Neural progenitor cell (in vitro differentiated cells): ENCODE results near the gene LPP. TPM values are rescaled to one million over a fixed set of nuclear protein-coding genes. Genes with fewer than 3 reads are reported as not detected.

ENCODE experiments used
- DNase-seq: peaks from one replicate; pipeline ENCODE4 v3.0.0-alpha.2; 2016; ENCODE audit warnings: low spot score
- H2AFZ ChIP-seq: fragments of 200-600 bp; sonication (generic); replicated peaks from 2 replicates; pipeline ENCODE4 v1.6.1; 2016; ENCODE audit warnings: antibody characterized with exemption
- H3F3A ChIP-seq: fragments of 200-600 bp; sonication (generic); 2 replicates; pipeline ENCODE4 v1.6.1; 2016; ENCODE audit warnings: antibody characterized with exemption, low read depth
- H3K27ac ChIP-seq: fragments of 200-600 bp; sonication (generic); 2 replicates; pipeline ENCODE4 v1.5.1; 2016; ENCODE audit warnings: mild to moderate bottlenecking
- H3K27me3 ChIP-seq: fragments of 200-600 bp; sonication (generic); 2 replicates; pipeline ENCODE4 v1.6.1; 2016; ENCODE audit warnings: mild to moderate bottlenecking, moderate library complexity
- H3K36me3 ChIP-seq: fragments of 200-600 bp; sonication (generic); 2 replicates; pipeline ENCODE4 v1.5.1; 2016
- H3K4me1 ChIP-seq: fragments of 200-600 bp; sonication (generic); 2 replicates; pipeline ENCODE4 v1.6.1; 2016; ENCODE audit warnings: mixed run types
- H3K4me2 ChIP-seq: fragments of 200-600 bp; sonication (generic); 2 replicates; pipeline ENCODE4 v1.6.1; 2016
- H3K4me3 ChIP-seq: fragments of 200-600 bp; sonication (generic); 2 replicates; pipeline ENCODE4 v1.5.1; 2016
- H3K79me2 ChIP-seq: fragments of 200-600 bp; sonication (generic); 2 replicates; pipeline ENCODE4 v1.6.1; 2016; ENCODE audit warnings: low read depth
- H3K9ac ChIP-seq: fragments of 200-600 bp; sonication (generic); 2 replicates; pipeline ENCODE4 v1.6.1; 2016
- H3K9me3 ChIP-seq: fragments of 200-600 bp; sonication (generic); 2 replicates; pipeline ENCODE4 v1.5.1; 2016; ENCODE audit warnings: low read depth
- H4K20me1 ChIP-seq: fragments of 200-600 bp; sonication (generic); 2 replicates; pipeline ENCODE4 v1.6.1; 2016; ENCODE audit warnings: low read depth
- H3K27ac Mint-ChIP-seq: 3 replicates; pipeline ENCODE4 v1.8.0; 2021; ENCODE audit warnings: mixed read lengths
- H3K27me3 Mint-ChIP-seq: 2 replicates; pipeline ENCODE4 v1.8.0; 2022; ENCODE audit warnings: low read depth, mild to moderate bottlenecking, inconsistent platforms, moderate library complexity, mixed read lengths; ENCODE audit not compliant: insufficient read depth
- H3K36me3 Mint-ChIP-seq: 3 replicates; pipeline ENCODE4 v1.8.0; 2021; ENCODE audit warnings: mixed read lengths
- H3K4me1 Mint-ChIP-seq: 3 replicates; pipeline ENCODE4 v1.8.0; 2021; ENCODE audit warnings: mixed read lengths
- H3K4me3 Mint-ChIP-seq: 3 replicates; pipeline ENCODE4 v1.8.0; 2021; ENCODE audit warnings: mild to moderate bottlenecking, moderate library complexity, mixed read lengths
- H3K9me3 Mint-ChIP-seq: 3 replicates; pipeline ENCODE4 v1.8.0; 2020; ENCODE audit warnings: mixed read lengths
- CTCF ChIP-seq: fragments of 200-600 bp; sonication (generic); IDR thresholded peaks from 2 replicates; pipeline ENCODE4 v1.5.1; 2017; ENCODE audit warnings: antibody characterized with exemption, mild to moderate bottlenecking
- EZH2 ChIP-seq: fragments of 200-600 bp; sonication (generic); IDR thresholded peaks from 2 replicates; pipeline ENCODE4 v1.6.1; 2017; ENCODE audit warnings: antibody characterized with exemption, mild to moderate bottlenecking, moderate library complexity
- EZH2phosphoT487 ChIP-seq: fragments of 200-600 bp; sonication (generic); IDR thresholded peaks from 2 replicates; pipeline ENCODE4 v1.6.1; 2017; ENCODE audit warnings: antibody characterized with exemption
- total RNA-seq: library from RNA; depleted of rRNA; stranded (reverse); fragments of >200 nt; gene quantifications from 2 replicates; pipeline ENCODE4 v1.2.3, GENCODE V29; 2015; ENCODE audit warnings: low replicate concordance

The LPP gene
- total RNA-seq, 1 donor from 2014 or later: 18.9 TPM

GRCh38 chr3:188370081-188370830, 216.3 kb downstream of the LPP start:
- Mint-ChIP-seq H3K27me3 (peaks cover 8% of the 10 kb centered on the region), H3K27ac (no peak overlapping the region)
- H3K79me2 ChIP-seq: no peaks in the 10 kb centered on the region

GRCh38 chr3:188378786-188379185, 224.8 kb downstream of the LPP start:
- no peaks in the 10 kb centered on the region for H3F3A ChIP-seq
- H2AFZ ChIP-seq: no peak overlapping the region
- no peak for DNase-seq
- Mint-ChIP-seq H3K4me3 (no peak overlapping the region), H3K27ac (no peak overlapping the region), H3K9me3 (peaks cover 39% of the 10 kb centered on the region), H3K27me3 (no peaks in the 10 kb centered on the region), H3K4me1 (no peaks in the 10 kb centered on the region), H3K36me3 (peaks cover 12% of the 10 kb centered on the region)
- H3K27me3 ChIP-seq: no peaks in the 10 kb centered on the region
- H3K9ac ChIP-seq: no peak overlapping the region
- no peaks in the 10 kb centered on the region for H3K36me3 ChIP-seq
- H3K4me2 ChIP-seq: no peak overlapping the region
- no peaks in the 10 kb centered on the region for H4K20me1 ChIP-seq
- H3K79me2 ChIP-seq: no peaks in the 10 kb centered on the region
- TF ChIP-seq EZH2phosphoT487 (no peak), EZH2 (no peak), CTCF (no peak)
- no peak overlapping the region for H3K27ac ChIP-seq
- H3K4me3 ChIP-seq: no peak overlapping the region
- H3K9me3 ChIP-seq: no peaks in the 10 kb centered on the region
- H3K4me1 ChIP-seq: no peaks in the 10 kb centered on the region

More at GRCh38 chr3:188370081-188370830, 216.3 kb downstream of the LPP start:
- DNase-seq: no peak
- Histone ChIP-seq H3K4me3 (no peak overlapping the region), H3K9ac (no peak overlapping the region), H3F3A (peaks cover 3% of the 10 kb centered on the region), H3K4me2 (no peak overlapping the region), H4K20me1 (no peaks in the 10 kb centered on the region), H2AFZ (no peak overlapping the region), H3K4me1 (no peaks in the 10 kb centered on the region), H3K27ac (no peak overlapping the region), H3K27me3 (no peaks in the 10 kb centered on the region), H3K36me3 (no peaks in the 10 kb centered on the region), H3K9me3 (no peaks in the 10 kb centered on the region)
- H3K36me3 Mint-ChIP-seq: peaks cover 3% of the 10 kb centered on the region
- peaks cover 11% of the 10 kb centered on the region for H3K9me3 Mint-ChIP-seq
- no peak overlapping the region for H3K4me3 Mint-ChIP-seq
- TF ChIP-seq EZH2 (no peak), EZH2phosphoT487 (no peak), CTCF (no peak)
- H3K4me1 Mint-ChIP-seq: peaks cover 13% of the 10 kb centered on the region

- Mint-ChIP-seq H3K4me3 (no peak overlapping the region), H3K27me3 (peaks cover 2% of the 10 kb centered on the region), H3K4me1 (no peaks in the 10 kb centered on the region), H3K27ac (no peak overlapping the region), H3K36me3 (peaks cover 12% of the 10 kb centered on the region), H3K9me3 (peaks cover 31% of the 10 kb centered on the region)
- no peaks in the 10 kb centered on the region for H3K27me3 ChIP-seq
- H3K9me3 ChIP-seq: no peaks in the 10 kb centered on the region
- TF ChIP-seq EZH2phosphoT487 (no peak), CTCF (no peak), EZH2 (no peak)
- no peak overlapping the region for H3K9ac ChIP-seq
- no peaks in the 10 kb centered on the region for H4K20me1 ChIP-seq
- H3K4me2 ChIP-seq: no peak overlapping the region
- no peak overlapping the region for H2AFZ ChIP-seq
- no peaks in the 10 kb centered on the region for H3K36me3 ChIP-seq
- H3K27ac ChIP-seq: no peak overlapping the region
- DNase-seq: no peak
- no peaks in the 10 kb centered on the region for H3K4me1 ChIP-seq
- no peak overlapping the region for H3K4me3 ChIP-seq
- no peaks in the 10 kb centered on the region for H3F3A ChIP-seq
- no peaks in the 10 kb centered on the region for H3K79me2 ChIP-seq
These were observed 226.3 kb downstream of the LPP start for GRCh38 chr3:188380252-188380651.
